ENCODE measurements around the gene TRPM4.
"Not testable (repeated sequence)": the region's sequence is repeated elsewhere in the genome, so short reads cannot be mapped to it uniquely, and the experiment has no call there.

DNA sequence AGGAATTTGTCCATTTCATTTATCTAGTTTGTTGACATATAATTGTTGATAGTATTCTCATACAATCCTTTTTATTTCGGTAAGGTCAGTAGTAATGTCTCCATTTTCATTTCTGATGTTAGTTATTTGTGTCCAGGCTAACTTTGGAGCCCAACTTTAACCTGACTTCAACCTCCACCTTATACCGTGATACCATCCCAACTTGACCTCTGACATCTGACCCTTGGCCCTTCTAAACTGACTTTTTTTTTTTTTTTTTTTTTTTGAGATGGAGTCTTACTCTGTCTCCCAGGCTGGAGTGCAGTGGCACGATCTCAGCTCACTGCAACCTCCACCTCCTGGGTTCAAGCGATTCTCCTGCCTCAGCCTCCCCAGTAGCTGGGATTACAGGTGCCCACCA lies 51.9 kb downstream of the TRPM4 start:
- TF ChIP-seq, protein P1, sequence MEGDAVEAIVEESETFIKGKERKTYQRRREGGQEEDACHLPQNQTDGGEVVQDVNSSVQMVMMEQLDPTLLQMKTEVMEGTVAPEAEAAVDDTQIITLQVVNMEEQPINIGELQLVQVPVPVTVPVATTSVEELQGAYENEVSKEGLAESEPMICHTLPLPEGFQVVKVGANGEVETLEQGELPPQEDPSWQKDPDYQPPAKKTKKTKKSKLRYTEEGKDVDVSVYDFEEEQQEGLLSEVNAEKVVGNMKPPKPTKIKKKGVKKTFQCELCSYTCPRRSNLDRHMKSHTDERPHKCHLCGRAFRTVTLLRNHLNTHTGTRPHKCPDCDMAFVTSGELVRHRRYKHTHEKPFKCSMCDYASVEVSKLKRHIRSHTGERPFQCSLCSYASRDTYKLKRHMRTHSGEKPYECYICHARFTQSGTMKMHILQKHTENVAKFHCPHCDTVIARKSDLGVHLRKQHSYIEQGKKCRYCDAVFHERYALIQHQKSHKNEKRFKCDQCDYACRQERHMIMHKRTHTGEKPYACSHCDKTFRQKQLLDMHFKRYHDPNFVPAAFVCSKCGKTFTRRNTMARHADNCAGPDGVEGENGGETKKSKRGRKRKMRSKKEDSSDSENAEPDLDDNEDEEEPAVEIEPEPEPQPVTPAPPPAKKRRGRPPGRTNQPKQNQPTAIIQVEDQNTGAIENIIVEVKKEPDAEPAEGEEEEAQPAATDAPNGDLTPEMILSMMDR (IDR thresholded peaks at IDR 0.05 in 8 of 11, conservative IDR thresholded peaks at IDR 0.05 in 3 of 11) = not testable (repeated sequence)
- TF ChIP-seq POLR2A, POLR2AphosphoS5 (IDR thresholded peaks at IDR 0.05): not testable (repeated sequence)
